GM19351 (cell line): ENCODE results near the gene MYL7.

ENCODE experiments used
- ATAC-seq: cut with Tn5 transposase; IDR thresholded peaks from one replicate; pipeline ENCODE4 v1.9.1; 2021; ENCODE audit warnings: mild to moderate bottlenecking, moderate library complexity; ENCODE audit not compliant: unreplicated experiment

MYL7 gene

GRCh38 chr7:44112997-44113763, 28.0 kb downstream of the MYL7 start:
- no peak for ATAC-seq

GRCh38 chr7:44112231-44112996, 28.7 kb downstream of the MYL7 start:
- ATAC-seq, result no peak

GRCh38 chr7:44111761-44112160, 29.4 kb downstream of the MYL7 start:
- ATAC-seq, result no peak

DNA sequence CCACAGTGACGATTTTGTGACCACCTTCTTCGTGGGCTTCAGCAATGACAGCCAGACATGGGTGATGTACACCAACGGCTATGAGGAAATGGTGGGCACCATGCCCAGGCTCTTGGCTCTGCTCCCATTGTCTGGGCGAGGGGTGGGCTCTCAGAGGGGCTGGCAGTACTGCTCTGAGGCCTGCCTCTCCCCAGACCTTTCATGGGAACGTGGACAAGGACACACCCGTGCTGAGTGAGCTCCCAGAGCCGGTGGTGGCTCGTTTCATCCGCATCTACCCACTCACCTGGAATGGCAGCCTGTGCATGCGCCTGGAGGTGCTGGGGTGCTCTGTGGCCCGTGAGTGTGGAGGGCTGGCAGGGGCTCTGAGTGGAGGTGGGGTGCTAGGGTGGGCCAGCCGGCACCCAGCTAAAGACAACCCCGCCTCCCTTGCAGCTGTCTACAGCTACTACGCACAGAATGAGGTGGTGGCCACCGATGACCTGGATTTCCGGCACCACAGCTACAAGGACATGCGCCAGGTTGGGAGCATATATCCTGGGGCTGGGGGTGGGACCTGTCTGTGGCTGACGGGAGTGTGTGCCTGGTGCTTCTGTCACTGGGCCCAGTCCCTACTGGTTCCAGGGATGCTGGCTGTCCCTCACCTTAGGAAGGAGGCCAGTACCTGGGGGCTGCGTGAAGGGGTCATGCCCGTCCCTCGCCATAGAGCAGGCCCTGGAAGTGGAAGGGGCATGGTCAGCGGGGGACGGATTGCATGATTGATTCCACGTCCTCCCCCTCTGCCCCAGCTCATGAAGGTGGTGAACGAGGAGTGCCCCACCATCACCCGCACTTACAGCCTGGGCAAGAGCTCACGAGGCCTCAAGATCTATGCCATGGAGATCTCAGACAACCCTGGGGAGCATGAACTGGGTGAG, 30.2 kb downstream of the MYL7 start:
- ATAC-seq, result no peak

- no peak for ATAC-seq
These were observed 31.1 kb downstream of the MYL7 start for GRCh38 chr7:44109991-44110390.

DNA sequence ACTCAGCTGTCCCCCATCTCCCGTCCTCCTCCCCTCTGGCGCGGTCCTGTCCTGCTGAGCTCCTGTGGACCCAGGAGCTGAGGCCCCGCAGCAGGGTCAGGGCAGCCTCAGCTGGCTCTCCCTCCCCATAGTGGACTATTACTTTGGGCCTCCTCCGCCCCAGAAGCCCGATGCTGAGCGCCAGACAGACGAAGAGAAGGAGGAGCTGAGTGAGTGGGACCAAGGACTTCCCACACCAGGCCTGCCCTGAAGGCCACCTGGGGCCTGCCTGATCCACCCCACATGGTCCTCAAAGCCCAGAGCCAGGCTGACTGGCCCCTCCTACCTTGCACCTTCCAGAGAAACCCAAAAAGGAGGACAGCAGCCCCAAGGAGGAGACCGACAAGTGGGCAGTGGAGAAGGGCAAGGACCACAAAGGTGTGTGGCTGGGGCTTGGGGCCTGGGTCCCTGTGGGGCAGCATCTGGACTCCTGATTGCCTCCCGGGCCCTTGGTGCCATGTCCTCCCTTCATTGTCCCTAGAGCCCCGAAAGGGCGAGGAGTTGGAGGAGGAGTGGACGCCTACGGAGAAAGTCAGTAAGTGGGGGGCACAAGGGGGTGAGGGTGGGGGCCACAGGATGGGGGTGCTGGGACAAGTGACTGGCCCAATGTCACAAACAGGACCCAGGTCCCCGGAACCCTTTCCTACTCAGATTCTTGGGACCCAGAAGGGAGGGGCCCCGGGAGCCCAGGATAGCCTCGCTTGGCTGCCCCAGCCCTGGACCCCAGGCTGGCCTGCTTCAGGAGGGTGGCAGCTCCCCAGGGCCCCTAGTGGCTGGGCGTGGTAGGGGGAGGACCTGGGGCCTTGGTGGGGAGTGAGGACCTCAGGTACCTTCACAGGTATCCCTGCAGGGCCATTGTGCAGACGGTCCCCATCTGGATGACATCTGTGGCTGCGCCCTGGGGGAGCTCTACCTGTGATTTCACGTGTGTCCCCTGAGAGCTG, 32.1 kb downstream of the MYL7 start:
- no peak for ATAC-seq

- no peak for ATAC-seq
These were observed 33.0 kb downstream of the MYL7 start for GRCh38 chr7:44107961-44108767.

DNA sequence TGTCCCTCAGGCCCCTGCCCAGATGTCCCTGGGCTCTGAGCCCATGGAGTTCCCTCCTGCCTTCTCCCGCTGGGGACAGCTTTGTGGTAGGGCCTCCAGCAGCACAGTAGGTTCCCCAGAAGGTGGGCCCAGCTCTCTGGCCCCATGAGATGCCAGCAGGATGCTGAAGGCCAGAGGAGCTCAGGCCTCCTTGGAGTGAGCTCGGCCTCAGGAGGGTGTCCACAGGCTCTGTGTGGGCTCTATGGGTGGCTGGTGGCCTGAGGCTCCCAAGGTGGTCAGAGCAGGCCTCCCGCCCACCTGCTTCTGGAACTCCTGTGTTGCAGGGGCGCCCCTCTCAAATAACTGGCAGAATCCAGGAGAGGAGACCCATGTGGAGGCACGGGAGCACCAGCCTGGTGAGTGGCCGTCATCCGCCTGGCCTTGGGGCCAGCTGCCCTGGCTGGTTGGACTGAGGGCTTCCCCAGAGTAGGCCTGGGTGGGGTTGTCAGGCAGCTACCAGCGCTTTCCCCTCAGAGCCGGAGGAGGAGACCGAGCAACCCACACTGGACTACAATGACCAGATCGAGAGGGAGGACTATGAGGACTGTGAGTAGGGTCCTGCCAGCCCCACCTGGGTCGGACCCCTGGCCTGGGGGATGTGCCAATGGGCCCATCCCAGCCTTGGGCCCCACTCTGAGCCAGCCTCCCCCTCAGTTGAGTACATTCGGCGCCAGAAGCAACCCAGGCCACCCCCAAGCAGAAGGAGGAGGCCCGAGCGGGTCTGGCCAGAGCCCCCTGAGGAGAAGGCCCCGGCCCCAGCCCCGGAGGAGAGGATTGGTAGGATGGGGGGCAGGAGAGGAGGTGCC, 33.8 kb downstream of the MYL7 start:
- ATAC-seq, result no peak

- ATAC-seq, result no peak
These were observed 34.6 kb downstream of the MYL7 start for GRCh38 chr7:44106311-44107065.

- no peak for ATAC-seq
These were observed 35.3 kb downstream of the MYL7 start for GRCh38 chr7:44105832-44106231.

- no peak for ATAC-seq
These were observed 36.0 kb downstream of the MYL7 start for GRCh38 chr7:44104860-44105771.

DNA sequence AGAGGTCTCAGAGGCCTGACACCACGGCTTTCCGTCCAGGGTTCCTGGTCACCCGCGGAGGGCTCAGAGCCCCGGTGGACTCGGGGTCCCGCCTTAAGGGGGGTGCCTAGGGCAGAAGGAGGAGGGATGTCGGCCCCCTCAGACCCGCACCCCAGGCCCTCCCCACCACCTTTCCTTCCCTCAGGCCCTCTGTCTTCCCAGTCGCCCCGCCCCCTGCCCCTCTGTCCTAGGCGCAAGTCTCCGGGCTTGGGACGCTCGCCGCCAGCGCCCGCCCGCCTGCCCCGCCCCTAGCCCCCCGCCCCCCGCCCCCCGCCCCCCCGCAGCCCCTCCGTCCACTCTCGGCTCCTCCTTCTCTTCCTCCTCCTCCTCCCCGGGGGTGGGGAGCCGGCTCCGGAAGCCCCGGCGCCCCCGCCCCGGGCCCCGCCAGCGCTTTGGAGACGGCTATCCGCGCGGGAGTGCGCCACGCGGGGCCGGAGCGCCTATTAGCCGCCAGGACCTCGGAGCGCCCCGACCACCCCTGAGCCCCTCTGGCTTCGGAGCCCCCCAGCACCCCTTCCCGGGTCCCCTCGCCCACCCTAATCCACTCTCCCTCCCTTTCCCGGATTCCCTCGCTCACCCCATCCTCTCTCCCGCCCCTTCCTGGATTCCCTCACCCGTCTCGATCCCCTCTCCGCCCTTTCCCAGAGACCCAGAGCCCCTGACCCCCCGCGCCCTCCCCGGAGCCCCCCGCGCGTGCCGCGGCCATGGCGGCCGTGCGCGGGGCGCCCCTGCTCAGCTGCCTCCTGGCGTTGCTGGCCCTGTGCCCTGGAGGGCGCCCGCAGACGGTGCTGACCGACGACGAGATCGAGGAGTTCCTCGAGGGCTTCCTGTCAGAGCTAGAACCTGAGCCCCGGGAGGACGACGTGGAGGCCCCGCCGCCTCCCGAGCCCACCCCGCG, 36.9 kb downstream of the MYL7 start, which contains the start of gene AEBP1:
AEBP1 (plus strand) TSS at position 423 of the 937 bp plus-strand sequence; CDS start at position 744, 321 bp downstream.
- no peak for ATAC-seq

DNA sequence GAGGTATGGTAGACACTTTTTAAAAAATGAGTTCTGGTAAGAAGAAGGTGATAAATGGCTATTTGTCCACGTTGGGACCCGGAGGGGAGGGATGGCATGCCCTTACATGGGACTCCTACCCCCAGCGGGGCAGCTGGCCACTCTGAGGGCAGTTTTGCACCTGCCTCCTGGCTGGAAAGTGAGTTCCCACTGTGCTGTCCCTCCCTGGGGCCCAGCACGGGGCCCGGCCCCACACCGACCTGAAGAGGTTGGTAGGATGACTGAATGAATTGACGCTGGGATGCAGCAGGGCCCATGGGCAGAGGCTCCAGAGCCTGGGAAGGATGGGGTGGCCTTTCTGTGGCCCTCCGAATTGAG, 37.6 kb downstream of the MYL7 start:
- ATAC-seq, result no peak

DNA sequence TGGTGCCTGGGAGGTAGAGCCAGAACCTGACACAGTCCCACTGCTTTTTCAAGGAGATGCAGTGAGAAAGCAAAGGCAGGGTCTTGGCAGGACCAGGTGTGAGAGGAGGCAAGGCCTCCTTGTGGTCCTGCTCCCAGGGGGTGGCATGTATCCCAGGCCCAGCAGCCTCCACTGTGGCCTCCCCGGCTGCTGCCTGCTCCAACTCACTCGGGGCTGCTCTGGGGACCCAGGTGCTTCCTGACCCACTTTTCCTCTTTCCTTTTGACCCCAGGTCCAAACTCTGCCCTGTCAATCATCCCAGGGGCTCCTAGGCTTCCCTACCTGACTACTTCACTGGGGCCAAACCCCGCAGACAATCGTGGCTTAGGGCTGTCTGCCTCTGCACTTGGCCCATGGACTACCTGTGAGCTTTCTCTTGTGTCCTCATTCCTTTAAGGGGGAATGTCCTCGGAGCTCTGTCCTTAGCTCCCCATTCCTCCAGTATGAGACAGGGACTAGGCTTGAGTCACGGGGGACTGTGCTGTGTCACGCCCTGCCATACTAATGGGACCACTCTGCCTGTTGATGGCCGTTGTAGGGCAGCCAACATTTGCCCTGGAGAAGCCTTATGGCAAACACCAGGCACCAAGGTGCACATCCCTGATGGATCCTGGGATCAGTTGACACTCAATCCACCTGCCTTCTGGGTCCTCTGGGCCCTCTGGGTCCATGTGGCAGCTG, 38.1 kb downstream of the MYL7 start:
- no peak for ATAC-seq
